ENCODE data around the gene PHAF1. TPM values are rescaled to one million over a fixed set of nuclear protein-coding genes. Genes with fewer than 3 reads are reported as not detected.
A peak's percentile ranks its signal among the peaks of the same experiment; 100 is the strongest.

Gene PHAF1
- total and polyA plus RNA-seq, 2 donors (not counting 1 experiment from before 2014, with no cell fraction given), result 18.3 to 21.5 TPM

DNA sequence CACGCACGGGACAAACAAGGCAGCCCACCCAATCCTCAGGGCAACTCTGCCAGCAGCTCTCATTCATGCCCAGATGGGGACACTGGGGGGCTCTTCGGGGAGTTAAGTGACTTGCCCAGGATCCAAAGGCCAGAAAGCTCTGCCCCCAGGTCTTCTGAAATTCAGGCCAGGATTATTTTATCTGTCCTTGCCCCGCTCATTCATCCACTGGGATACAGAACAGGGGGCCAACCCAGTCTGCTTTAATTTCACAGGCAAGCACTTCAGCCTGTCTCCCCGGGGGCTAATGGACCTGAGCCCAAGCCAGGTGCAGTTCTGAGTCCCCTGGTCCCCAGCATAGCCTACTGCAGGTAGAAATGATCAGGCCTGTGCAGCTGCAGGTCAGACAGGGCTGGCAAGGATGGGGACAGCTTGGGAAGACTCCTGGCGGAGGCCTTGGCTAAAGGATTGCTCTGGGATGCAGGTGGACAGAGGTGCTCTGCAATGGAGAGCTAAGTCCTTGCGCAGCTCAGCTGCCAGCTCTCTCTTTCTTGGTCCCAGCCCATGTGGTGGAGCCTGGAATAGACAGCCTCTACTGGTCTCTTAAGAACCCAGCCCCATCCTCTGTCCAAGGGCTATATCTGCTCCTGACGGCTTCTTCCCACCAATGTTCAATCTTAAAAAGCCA is 41.8 kb downstream of the PHAF1 start:
- Histone ChIP-seq H3K4me3 (replicated peaks in 1 of 4; ENCODE audit: control extremely low read depth in 1 of 4, insufficient read depth in 1 of 4, low read depth in 3 of 4, low read length in 4 of 4) (peak overlapping the region in 2 of 4 experiments; percentile 68 to 78), H2AFZ (ENCODE audit: low read length) (peak overlapping the region; percentile 2), H3K36me3 (ENCODE audit: control insufficient read depth, insufficient read depth, low read length) (peaks cover 14% of the 10 kb centered on the region), H3K27ac (ENCODE audit: insufficient read depth, low read length) (peak overlapping the region; percentile 86), H3K9ac (ENCODE audit: insufficient read depth, low read length) (peak overlapping the region; percentile 95), H3K4me1 (ENCODE audit: control insufficient read depth, extremely low read depth, insufficient read depth, low read length) (peaks cover 2% of the 10 kb centered on the region), H3K27me3 (ENCODE audit: control insufficient read depth, insufficient read depth, low read length) (no peaks in the 10 kb centered on the region), H3K9me3 (ENCODE audit: control insufficient read depth, insufficient read depth, low read depth, low read length) (no peaks in the 10 kb centered on the region), H3K4me2 (ENCODE audit: extremely low read depth, insufficient read depth, low read length) (peak overlapping the region; percentile 79), H3K79me2 (ENCODE audit: control insufficient read depth, insufficient read depth, low read length) (no peaks in the 10 kb centered on the region), H4K20me1 (ENCODE audit: control insufficient read depth, extremely low read depth, insufficient read depth, low read length) (no peaks in the 10 kb centered on the region)
- TF ChIP-seq, protein P1, sequence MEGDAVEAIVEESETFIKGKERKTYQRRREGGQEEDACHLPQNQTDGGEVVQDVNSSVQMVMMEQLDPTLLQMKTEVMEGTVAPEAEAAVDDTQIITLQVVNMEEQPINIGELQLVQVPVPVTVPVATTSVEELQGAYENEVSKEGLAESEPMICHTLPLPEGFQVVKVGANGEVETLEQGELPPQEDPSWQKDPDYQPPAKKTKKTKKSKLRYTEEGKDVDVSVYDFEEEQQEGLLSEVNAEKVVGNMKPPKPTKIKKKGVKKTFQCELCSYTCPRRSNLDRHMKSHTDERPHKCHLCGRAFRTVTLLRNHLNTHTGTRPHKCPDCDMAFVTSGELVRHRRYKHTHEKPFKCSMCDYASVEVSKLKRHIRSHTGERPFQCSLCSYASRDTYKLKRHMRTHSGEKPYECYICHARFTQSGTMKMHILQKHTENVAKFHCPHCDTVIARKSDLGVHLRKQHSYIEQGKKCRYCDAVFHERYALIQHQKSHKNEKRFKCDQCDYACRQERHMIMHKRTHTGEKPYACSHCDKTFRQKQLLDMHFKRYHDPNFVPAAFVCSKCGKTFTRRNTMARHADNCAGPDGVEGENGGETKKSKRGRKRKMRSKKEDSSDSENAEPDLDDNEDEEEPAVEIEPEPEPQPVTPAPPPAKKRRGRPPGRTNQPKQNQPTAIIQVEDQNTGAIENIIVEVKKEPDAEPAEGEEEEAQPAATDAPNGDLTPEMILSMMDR (conservative IDR thresholded peaks at IDR 0.05 in 1 of 2, IDR thresholded peaks at IDR 0.05 in 1 of 2; ENCODE audit: low read depth in 1 of 2, low read length in 2 of 2), result no peak
- TF ChIP-seq EZH2 (IDR thresholded peaks at IDR 0.05; ENCODE audit: low read length, missing control alignments), result no peak
- no peak for DNase-seq (ENCODE audit: low read depth in 2 of 2)

DNA sequence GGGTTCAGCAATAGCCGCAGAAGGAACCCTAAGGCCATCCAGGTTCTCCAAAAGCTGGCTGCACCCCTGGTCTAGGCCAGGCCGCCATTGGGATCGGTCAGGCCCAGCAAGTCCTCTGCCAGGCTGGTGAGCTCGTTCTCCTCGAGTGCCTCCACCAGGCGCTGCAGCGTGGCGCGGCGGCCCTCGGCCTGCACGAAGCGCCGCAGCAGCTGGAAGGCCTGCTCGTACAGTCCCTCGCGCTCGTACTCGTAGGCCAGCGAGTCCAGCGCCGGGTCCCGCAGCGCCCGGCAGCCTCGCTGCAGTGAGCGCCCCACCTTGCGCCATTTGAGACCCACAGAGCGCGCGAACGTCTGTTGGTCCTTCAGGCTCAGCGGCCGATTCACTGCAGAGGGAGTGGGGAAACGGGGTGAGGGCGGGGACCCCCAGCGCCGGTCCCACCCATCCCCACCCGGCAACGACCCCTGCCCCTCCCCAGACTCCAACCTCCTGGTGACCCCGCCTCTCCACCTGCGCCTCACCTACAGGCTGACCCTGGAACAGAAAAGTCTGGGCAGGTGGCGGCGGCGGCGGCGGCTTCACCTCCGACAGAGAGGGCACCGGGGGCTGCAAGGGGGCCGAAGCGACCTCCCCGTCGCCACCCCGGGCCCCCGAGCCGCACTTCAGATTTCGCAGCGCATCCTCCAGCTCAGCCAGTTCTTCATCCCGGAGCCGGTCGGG is 45.0 kb downstream of the PHAF1 start:
- no peak for TF ChIP-seq EZH2 (IDR thresholded peaks at IDR 0.05; ENCODE audit: low read length, missing control alignments)
- TF ChIP-seq, protein P1 (conservative IDR thresholded peaks at IDR 0.05 in 1 of 2, IDR thresholded peaks at IDR 0.05 in 1 of 2; ENCODE audit: low read depth in 1 of 2, low read length in 2 of 2), result no peak
- Histone ChIP-seq H4K20me1 (ENCODE audit: control insufficient read depth, extremely low read depth, insufficient read depth, low read length) (no peaks in the 10 kb centered on the region), H3K9me3 (ENCODE audit: control insufficient read depth, insufficient read depth, low read depth, low read length) (no peaks in the 10 kb centered on the region), H2AFZ (ENCODE audit: low read length) (no peak overlapping the region), H3K36me3 (ENCODE audit: control insufficient read depth, insufficient read depth, low read length) (peaks cover 2% of the 10 kb centered on the region), H3K9ac (ENCODE audit: insufficient read depth, low read length) (no peak overlapping the region), H3K79me2 (ENCODE audit: control insufficient read depth, insufficient read depth, low read length) (no peaks in the 10 kb centered on the region), H3K4me3 (replicated peaks in 1 of 4; ENCODE audit: control extremely low read depth in 1 of 4, insufficient read depth in 1 of 4, low read depth in 3 of 4, low read length in 4 of 4) (peak overlapping the region in 1 of 4 experiments; percentile 35), H3K27ac (ENCODE audit: insufficient read depth, low read length) (no peak overlapping the region), H3K4me1 (ENCODE audit: control insufficient read depth, extremely low read depth, insufficient read depth, low read length) (peaks cover 2% of the 10 kb centered on the region), H3K27me3 (ENCODE audit: control insufficient read depth, insufficient read depth, low read length) (no peaks in the 10 kb centered on the region), H3K4me2 (ENCODE audit: extremely low read depth, insufficient read depth, low read length) (peak overlapping the region; percentile 40)
- no peak for DNase-seq (ENCODE audit: low read depth in 2 of 2)

DNA sequence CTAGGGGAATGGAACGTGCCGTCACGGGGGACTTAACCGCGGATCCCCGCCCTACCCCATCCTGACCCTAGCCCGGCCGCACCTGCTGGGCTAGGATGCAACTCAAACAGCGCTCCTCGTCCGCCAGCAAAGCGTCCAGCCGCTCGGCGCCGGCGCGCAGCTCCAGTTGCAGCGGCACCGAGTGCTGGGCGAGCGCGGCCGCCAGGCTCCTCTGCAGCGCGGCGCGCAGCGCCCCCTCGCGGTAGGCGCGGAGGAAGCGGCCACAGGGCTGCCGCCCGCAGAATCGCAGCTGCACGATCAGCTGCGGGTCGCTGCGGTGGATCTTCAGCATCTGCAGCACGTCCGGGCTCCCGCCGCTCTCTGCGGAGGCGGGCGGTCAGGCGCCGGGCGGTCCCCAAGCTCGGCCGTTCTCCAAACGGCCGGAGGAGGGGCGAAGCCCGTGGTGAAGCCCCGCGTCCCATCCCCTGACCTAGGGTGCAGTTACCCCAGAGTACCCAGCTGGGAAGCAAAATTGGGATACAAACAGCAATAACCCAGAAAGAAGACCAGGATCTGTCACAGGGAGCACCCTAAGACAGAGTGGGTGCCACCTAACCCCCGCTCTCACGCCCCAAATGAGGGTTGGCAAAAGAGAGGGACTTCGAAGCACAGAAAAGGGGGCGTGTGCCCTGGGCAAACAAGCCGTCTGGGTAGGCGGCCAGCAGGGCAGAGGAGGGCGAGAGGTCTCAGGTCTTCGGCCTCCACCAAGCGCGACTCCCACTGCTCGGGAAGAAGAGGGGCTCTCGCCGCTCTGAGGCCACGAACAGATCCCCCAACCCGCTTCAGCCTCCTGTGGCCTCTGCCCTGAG is 45.8 kb downstream of the PHAF1 start:
- peak; percentile 61 to 72 for DNase-seq (ENCODE audit: low read depth in 2 of 2)
- no peaks in the 10 kb centered on the region for H3K36me3 ChIP-seq (ENCODE audit: control insufficient read depth, insufficient read depth, low read length)
- peak overlapping the region; percentile 40 for H3K4me2 ChIP-seq (ENCODE audit: extremely low read depth, insufficient read depth, low read length)
- H3K4me1 ChIP-seq (ENCODE audit: control insufficient read depth, extremely low read depth, insufficient read depth, low read length), result peaks cover 2% of the 10 kb centered on the region
- TF ChIP-seq, protein P1 (conservative IDR thresholded peaks at IDR 0.05 in 1 of 2, IDR thresholded peaks at IDR 0.05 in 1 of 2; ENCODE audit: low read depth in 1 of 2, low read length in 2 of 2), result peak; percentile 61 to 85
- no peak for TF ChIP-seq EZH2 (IDR thresholded peaks at IDR 0.05; ENCODE audit: low read length, missing control alignments)
- H3K79me2 ChIP-seq (ENCODE audit: control insufficient read depth, insufficient read depth, low read length), result no peaks in the 10 kb centered on the region
- H3K4me3 ChIP-seq (replicated peaks in 1 of 4; ENCODE audit: control extremely low read depth in 1 of 4, insufficient read depth in 1 of 4, low read depth in 3 of 4, low read length in 4 of 4), result peak overlapping the region in 1 of 4 experiments; percentile 35
- H4K20me1 ChIP-seq (ENCODE audit: control insufficient read depth, extremely low read depth, insufficient read depth, low read length), result no peaks in the 10 kb centered on the region
- no peaks in the 10 kb centered on the region for H3K9me3 ChIP-seq (ENCODE audit: control insufficient read depth, insufficient read depth, low read depth, low read length)
- H3K27ac ChIP-seq (ENCODE audit: insufficient read depth, low read length), result no peak overlapping the region
- no peak overlapping the region for H3K9ac ChIP-seq (ENCODE audit: insufficient read depth, low read length)
- no peaks in the 10 kb centered on the region for H3K27me3 ChIP-seq (ENCODE audit: control insufficient read depth, insufficient read depth, low read length)
- H2AFZ ChIP-seq (ENCODE audit: low read length), result no peak overlapping the region
